ENCODE results near the gene CADM1. TPM values are rescaled to one million over a fixed set of nuclear protein-coding genes. Genes with fewer than 3 reads are reported as not detected.

Gene CADM1
- total and polyA plus RNA-seq, 10 of the 15 experiments (the other 5 are each of a cell fraction or from before 2014, with no cell fraction given) = 0.03 to 0.48 (median 0.15) TPM; not detected in 3

DNA sequence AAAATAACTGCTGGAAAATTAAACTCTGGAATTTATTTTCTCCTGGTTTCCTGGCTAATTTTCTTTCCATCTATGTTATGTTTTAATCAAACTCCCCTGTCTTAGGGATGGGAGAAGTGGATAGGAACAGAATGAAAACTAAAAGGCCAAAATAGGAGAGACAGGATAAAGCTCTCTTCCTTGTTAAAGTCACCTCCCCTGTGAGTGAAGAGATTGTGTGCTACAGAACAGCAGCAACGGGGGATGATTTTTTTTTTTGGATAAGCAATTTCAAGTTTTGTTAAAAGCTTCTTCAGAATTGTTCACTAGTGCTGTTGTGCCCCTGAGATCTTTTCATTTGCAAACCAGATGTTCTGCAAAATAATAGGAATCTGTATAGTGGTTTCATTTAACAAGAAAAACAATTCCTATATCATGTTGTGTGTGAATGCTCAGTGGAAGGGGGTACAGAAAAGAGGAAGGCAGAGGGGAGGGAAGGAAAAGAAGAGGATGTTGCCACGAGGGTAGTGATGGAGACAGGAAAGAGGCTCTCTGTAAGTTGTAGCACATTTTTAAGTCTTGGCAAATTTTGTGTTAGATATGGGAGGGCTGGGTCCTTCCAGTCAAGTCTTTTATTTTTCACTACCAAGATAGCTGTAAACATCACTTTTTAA lies 301.2 kb downstream of the CADM1 start:
- H3K36me3 ChIP-seq (ENCODE audit: control insufficient read depth in 2 of 2, insufficient read depth in 2 of 2, low read length in 1 of 2) = no peaks in the 10 kb centered on the region
- ChIA-PET RAD21 (ENCODE audit: unreplicated experiment) (no interaction called here), POLR2A (no interaction called here), SMC1A (ENCODE audit: uncharacterized antibody, unreplicated experiment) (no interaction called here), CTCF (interaction anchor here (0.7 kb wide), 1 partner anchor 667 kb away, joined by 3 read pairs; no protein-coding TSS in a partner anchor)
- in situ Hi-C loops (cut with MboI) = no loop called here
- WGBS (ENCODE audit: insufficient coverage, insufficient replicate concordance, low lambda C conversion rate, missing lambda C conversion rate) = 5% methylated on average over 2 of the region's 2 CpGs
- no peak overlapping the region for H3K27ac ChIP-seq (ENCODE audit: control insufficient read depth, insufficient read depth)
- no peak overlapping the region for H3K9ac ChIP-seq (ENCODE audit: control insufficient read depth, insufficient read depth, low read length)
- FAIRE-seq (no peak), DNase-seq (ENCODE audit: low read depth, low spot score) (no peak), ATAC-seq (no peak)
- H4K20me1 ChIP-seq (ENCODE audit: control insufficient read depth, insufficient read depth) = no peaks in the 10 kb centered on the region
- no TSS peak for BruUV-seq (replicated peaks)
- no peak overlapping the region for H3K4me3 ChIP-seq
- H3K27me3 ChIP-seq (replicated peaks in 1 of 2; ENCODE audit: control insufficient read depth in 2 of 2, insufficient read depth in 2 of 2, low read length in 1 of 2) = peaks cover 0 to 5% of the 10 kb centered on the region in 2 experiments; a peak in 1 of 4 replicates
- no peak overlapping the region for H2AFZ ChIP-seq (ENCODE audit: control insufficient read depth, low read depth, low read length)
- intact Hi-C loops (cut with micrococcal nuclease; ENCODE audit: unreplicated experiment) = no loop called here
- H3K4me2 ChIP-seq (ENCODE audit: control insufficient read depth, insufficient read depth) = no peak overlapping the region
- TF ChIP-seq ZZZ3 (IDR thresholded peaks at IDR 0.05; ENCODE audit: control insufficient read depth, insufficient read length, low read depth) = no peak
- TF ChIP-seq, protein P1, sequence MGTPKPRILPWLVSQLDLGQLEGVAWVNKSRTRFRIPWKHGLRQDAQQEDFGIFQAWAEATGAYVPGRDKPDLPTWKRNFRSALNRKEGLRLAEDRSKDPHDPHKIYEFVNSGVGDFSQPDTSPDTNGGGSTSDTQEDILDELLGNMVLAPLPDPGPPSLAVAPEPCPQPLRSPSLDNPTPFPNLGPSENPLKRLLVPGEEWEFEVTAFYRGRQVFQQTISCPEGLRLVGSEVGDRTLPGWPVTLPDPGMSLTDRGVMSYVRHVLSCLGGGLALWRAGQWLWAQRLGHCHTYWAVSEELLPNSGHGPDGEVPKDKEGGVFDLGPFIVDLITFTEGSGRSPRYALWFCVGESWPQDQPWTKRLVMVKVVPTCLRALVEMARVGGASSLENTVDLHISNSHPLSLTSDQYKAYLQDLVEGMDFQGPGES (IDR thresholded peaks at IDR 0.05) = no peak
- TF ChIP-seq RB1 (IDR thresholded peaks at IDR 0.05; ENCODE audit: borderline replicate concordance) = no peak
- no peak for TF ChIP-seq HDAC6 (IDR thresholded peaks at IDR 0.05; ENCODE audit: unreplicated experiment)
- no peak for TF ChIP-seq SIX5 (IDR thresholded peaks at IDR 0.05; ENCODE audit: low read depth, low read length, severe bottlenecking)
- TF ChIP-seq SP1 (IDR thresholded peaks at IDR 0.05; ENCODE audit: low read depth, low read length) = no peak
- TF ChIP-seq, protein P2, sequence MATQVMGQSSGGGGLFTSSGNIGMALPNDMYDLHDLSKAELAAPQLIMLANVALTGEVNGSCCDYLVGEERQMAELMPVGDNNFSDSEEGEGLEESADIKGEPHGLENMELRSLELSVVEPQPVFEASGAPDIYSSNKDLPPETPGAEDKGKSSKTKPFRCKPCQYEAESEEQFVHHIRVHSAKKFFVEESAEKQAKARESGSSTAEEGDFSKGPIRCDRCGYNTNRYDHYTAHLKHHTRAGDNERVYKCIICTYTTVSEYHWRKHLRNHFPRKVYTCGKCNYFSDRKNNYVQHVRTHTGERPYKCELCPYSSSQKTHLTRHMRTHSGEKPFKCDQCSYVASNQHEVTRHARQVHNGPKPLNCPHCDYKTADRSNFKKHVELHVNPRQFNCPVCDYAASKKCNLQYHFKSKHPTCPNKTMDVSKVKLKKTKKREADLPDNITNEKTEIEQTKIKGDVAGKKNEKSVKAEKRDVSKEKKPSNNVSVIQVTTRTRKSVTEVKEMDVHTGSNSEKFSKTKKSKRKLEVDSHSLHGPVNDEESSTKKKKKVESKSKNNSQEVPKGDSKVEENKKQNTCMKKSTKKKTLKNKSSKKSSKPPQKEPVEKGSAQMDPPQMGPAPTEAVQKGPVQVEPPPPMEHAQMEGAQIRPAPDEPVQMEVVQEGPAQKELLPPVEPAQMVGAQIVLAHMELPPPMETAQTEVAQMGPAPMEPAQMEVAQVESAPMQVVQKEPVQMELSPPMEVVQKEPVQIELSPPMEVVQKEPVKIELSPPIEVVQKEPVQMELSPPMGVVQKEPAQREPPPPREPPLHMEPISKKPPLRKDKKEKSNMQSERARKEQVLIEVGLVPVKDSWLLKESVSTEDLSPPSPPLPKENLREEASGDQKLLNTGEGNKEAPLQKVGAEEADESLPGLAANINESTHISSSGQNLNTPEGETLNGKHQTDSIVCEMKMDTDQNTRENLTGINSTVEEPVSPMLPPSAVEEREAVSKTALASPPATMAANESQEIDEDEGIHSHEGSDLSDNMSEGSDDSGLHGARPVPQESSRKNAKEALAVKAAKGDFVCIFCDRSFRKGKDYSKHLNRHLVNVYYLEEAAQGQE (IDR thresholded peaks at IDR 0.05; ENCODE audit: low read depth, low read length) = no peak
- TF ChIP-seq ZBED1 (IDR thresholded peaks at IDR 0.05; ENCODE audit: borderline replicate concordance) = no peak
- TF ChIP-seq ESRRA (IDR thresholded peaks at IDR 0.05; ENCODE audit: low read length) = no peak
- TF ChIP-seq RUNX3 (IDR thresholded peaks at IDR 0.05; ENCODE audit: low read length) = no peak
- no peak for TF ChIP-seq POU2F2 (IDR thresholded peaks at IDR 0.05; ENCODE audit: borderline replicate concordance, low read depth, low read length)
- TF ChIP-seq SPI1 (IDR thresholded peaks at IDR 0.05; ENCODE audit: borderline replicate concordance, insufficient read depth, low read depth, low read length) = no peak
- no peak for TF ChIP-seq YY1 (IDR thresholded peaks at IDR 0.05; ENCODE audit: low read depth, low read length)
- no peak for TF ChIP-seq RBBP5 (conservative IDR thresholded peaks at IDR 0.05)
- TF ChIP-seq PML (IDR thresholded peaks at IDR 0.05; ENCODE audit: low read length) = no peak
- TF ChIP-seq GABPA (IDR thresholded peaks at IDR 0.05; ENCODE audit: low read depth) = no peak
- H3K79me2 ChIP-seq (ENCODE audit: control insufficient read depth, insufficient read depth, low read length) = no peaks in the 10 kb centered on the region
- no peaks in the 10 kb centered on the region for H3K4me1 ChIP-seq (ENCODE audit: control insufficient read depth, insufficient read depth, low read length)
- no peaks in the 10 kb centered on the region for H3K9me3 ChIP-seq (replicated peaks; ENCODE audit: control insufficient read depth, insufficient read depth, low read length)
